Renal cortical epithelial cell (primary cell): Measurements from ENCODE around the gene COL3A1. TPM values are rescaled to one million over a fixed set of nuclear protein-coding genes. Genes with fewer than 3 reads are reported as not detected.
A peak's percentile ranks its signal among the peaks of the same experiment; 100 is the strongest.

Experiments
- DNase-seq: peaks from one replicate; pipeline ENCODE4 v3.0.0-alpha.2; 2011; ENCODE audit warnings: low read depth
- total RNA-seq: library from RNA; depleted of rRNA; stranded (reverse); fragments of >200 nt; gene quantifications from 2 replicates; pipeline ENCODE4 v1.2.3, GENCODE V29; 2014

COL3A1 gene
- 1.6 and 18.2 TPM in 2 replicates for total RNA-seq

- DNase-seq, result no peak
Observed at GRCh38 chr2:188974164-188974563, at the start of gene COL3A1. COL3A1 (plus strand) TSS chr2:188974373; CDS start chr2:188974490, 117 bp downstream.

- no peak for DNase-seq
Observed at GRCh38 chr2:188928643-188929042, 45.5 kb upstream of the COL3A1 start.

GRCh38 chr2:188931361-188931760 lies 42.8 kb upstream of the COL3A1 start:
- no peak for DNase-seq

- peak; percentile 79 for DNase-seq
Observed at GRCh38 chr2:188937228-188938220, 36.6 kb upstream of the COL3A1 start.

- no peak for DNase-seq
Observed at GRCh38 chr2:188940171-188940570, 34.0 kb upstream of the COL3A1 start.

- no peak for DNase-seq
Observed at GRCh38 chr2:188944442-188944841, 29.7 kb upstream of the COL3A1 start.

GRCh38 chr2:188949046-188949818 lies 24.9 kb upstream of the COL3A1 start:
- no peak for DNase-seq

GRCh38 chr2:188952901-188953300 lies 21.3 kb upstream of the COL3A1 start:
- DNase-seq, result no peak

GRCh38 chr2:188956290-188956689 lies 17.9 kb upstream of the COL3A1 start:
- no peak for DNase-seq

GRCh38 chr2:188956961-188957360 lies 17.2 kb upstream of the COL3A1 start:
- no peak for DNase-seq

GRCh38 chr2:188957646-188958045 lies 16.5 kb upstream of the COL3A1 start:
- DNase-seq, result no peak

GRCh38 chr2:188963741-188964140 lies 10.4 kb upstream of the COL3A1 start:
- DNase-seq, result no peak

GRCh38 chr2:188964976-188965546 lies 9.1 kb upstream of the COL3A1 start:
- no peak for DNase-seq

- DNase-seq, result no peak
Observed at GRCh38 chr2:188965563-188965962, 8.6 kb upstream of the COL3A1 start.

GRCh38 chr2:188966079-188966571 lies 8.0 kb upstream of the COL3A1 start:
- DNase-seq, result no peak

GRCh38 chr2:188966728-188967440 lies 7.3 kb upstream of the COL3A1 start:
- no peak for DNase-seq

GRCh38 chr2:188969236-188969635 lies 4.9 kb upstream of the COL3A1 start:
- no peak for DNase-seq

GRCh38 chr2:188969651-188970050 lies 4.5 kb upstream of the COL3A1 start:
- no peak for DNase-seq

- DNase-seq, result no peak
Observed at GRCh38 chr2:188970211-188970610, 4.0 kb upstream of the COL3A1 start.

- no peak for DNase-seq
Observed at GRCh38 chr2:188971432-188971861, 2.7 kb upstream of the COL3A1 start.

GRCh38 chr2:188973641-188974040 lies 532 bp upstream of the COL3A1 start:
- no peak for DNase-seq
